ENCODE results near the gene EGFR. TPM values are rescaled to one million over a fixed set of nuclear protein-coding genes. Genes with fewer than 3 reads are reported as not detected.

Gene EGFR
- 58.1 TPM for total RNA-seq

GRCh38 chr7:55018361-55019190 lies at the start of gene EGFR:
Gene EGFR, plus strand, starts transcription at chr7:55019017. Its CDS starts 261 bp downstream, at chr7:55019278.
- DNase-seq: peak; percentile 87

DNA sequence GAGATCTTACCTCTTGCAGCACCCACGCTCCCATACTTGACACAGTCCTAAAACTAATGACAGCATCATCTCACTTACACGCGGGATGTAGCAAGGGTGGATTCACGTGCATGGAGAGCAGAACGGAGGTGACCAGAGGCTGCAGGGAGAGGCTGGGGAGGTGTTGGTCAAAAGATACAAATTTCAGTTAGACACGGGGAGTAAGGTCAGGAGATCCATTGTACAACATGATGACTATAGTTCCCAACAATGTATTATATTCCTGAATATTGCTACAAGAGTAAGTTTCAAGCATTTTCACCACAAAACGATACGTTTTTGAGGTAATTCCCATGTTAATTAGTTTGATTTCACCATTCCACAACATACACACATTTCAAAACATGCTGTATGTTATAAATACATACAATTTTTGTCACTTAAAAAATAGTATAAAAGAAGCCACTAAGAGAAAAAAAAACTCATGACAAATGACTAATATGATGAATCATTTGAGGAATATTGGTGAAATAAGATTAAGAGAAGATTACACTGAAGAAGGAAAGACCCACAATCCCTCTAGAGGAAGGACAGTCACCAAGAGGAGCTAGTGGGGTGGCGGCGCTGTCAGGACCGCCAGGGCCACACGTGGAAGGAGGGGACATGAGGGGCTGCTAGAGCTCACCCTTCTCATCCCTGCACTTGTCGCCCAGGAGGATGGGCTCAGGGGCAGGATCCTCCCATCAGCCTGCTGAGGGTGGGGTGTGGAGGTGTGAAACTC lies 49.4 kb upstream of the EGFR start:
- DNase-seq: no peak

DNA sequence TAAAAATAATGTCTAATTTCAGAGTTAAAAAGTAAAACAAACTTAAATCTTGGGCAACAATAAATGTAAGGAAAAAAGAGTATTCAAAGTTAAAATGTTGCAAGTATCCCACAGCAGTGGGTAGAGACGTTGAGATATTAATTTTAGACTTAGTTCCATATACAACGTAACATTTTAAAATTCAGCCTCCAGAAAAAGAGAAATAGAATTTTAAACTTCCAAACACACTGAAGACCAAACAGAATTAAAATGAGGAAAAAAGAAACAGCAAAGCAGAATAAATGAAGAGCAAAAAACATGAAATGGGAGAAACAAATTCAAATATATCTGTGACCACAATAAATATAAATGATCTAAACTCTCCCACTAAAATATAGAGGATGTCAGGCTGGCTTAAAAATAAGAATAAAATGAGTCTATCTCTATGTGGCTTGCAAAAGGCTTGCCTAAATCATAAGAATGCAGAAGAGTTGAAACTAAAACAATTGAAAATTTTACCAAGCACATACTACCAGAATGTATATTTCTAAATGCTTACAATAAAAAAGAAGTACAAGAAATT lies 46.0 kb upstream of the EGFR start:
- DNase-seq: no peak

DNA sequence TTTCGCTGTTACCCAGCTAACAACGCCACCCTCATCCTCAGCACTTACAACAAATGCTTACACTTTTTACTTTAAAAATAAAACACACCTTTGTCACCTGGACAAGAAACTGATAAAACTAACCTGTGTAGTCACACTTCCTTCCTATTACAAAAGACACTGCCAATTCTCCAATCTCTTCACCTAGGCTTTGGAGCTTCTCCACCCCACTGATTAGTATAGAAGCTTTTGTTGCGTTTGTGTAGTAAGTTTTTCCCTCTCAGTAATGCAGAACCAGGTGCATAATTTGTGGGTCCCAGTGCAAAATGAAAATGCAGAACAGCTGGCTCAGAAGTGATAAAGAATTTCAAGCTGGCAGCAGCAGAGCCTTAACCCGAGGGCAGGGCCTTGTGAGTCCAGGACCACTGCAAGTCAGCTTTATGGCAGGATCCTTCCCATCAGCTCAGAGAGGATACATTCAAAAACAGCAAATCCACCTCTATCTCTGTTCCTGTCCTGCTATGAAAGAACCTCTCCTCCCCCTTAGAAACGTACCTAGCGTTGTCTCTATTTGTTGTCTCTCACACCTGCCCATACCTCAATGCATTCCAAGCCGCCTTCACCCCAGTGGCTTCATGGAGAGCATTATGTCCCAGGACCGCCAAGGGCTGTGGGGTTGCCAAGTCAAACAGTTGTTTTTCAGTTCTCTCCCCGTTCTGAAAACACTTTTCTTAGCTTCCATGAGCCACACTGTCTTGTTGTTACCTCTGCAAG lies 40.3 kb upstream of the EGFR start:
- no peak for DNase-seq

GRCh38 chr7:54980521-54980920 lies 38.3 kb upstream of the EGFR start:
- no peak for DNase-seq

DNA sequence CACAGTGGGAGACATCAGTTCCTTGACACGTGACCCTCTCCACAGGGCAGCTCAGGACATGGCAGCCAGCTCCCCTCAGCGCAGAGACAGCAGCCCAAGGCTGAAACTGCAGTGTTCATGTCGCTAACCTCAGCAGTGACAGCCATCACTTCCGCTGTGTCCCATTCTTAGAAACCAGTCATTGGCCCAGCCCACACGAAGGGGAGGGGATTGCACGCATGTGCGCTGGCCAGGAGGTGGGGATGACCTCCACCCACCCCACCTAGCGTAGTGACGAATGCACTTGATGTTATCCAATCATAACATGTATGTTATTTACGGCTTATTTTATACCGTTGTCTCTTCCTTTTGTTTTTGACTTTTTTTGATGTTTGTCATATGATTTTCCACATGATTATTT lies 36.9 kb upstream of the EGFR start:
- no peak for DNase-seq

GRCh38 chr7:54985426-54986330 lies 33.1 kb upstream of the EGFR start:
- DNase-seq: no peak

GRCh38 chr7:54986716-54987115 lies 32.1 kb upstream of the EGFR start:
- DNase-seq: no peak

GRCh38 chr7:54987772-54988171 lies 31.0 kb upstream of the EGFR start:
- DNase-seq: no peak

- DNase-seq: no peak
Observed at GRCh38 chr7:54988516-54988915, 30.3 kb upstream of the EGFR start.

GRCh38 chr7:54989453-54990225 lies 29.2 kb upstream of the EGFR start:
- no peak for DNase-seq

DNA sequence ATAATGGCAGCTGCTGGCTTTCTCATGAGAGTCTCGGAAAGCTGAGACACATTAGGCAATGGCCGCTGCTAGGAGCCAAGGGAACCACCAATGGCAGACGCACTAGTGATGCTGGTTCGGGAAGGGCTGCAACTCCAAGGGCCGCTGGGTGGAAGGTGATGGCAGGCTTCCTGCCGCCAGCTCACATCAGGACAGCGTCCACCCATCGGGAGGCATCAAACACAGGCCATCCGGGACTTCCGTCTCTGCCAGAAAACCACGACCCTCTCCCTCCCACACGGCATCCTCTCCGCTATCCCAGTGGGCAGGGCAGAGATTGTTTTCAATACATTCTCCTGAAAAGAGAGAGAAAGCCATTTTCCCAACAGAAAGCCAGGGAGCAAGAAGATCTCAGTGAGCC lies 27.5 kb upstream of the EGFR start:
- DNase-seq: no peak

- DNase-seq: no peak
Observed at GRCh38 chr7:54992871-54993475, 25.8 kb upstream of the EGFR start.

GRCh38 chr7:54995166-54995565 lies 23.7 kb upstream of the EGFR start:
- no peak for DNase-seq

GRCh38 chr7:54995610-54996363 lies 23.0 kb upstream of the EGFR start:
- DNase-seq: no peak

GRCh38 chr7:54996391-54996790 lies 22.4 kb upstream of the EGFR start:
- no peak for DNase-seq

GRCh38 chr7:55004579-55004978 lies 14.2 kb upstream of the EGFR start:
- no peak for DNase-seq

GRCh38 chr7:55005241-55005851 lies 13.5 kb upstream of the EGFR start:
- peak; percentile 24 for DNase-seq

DNA sequence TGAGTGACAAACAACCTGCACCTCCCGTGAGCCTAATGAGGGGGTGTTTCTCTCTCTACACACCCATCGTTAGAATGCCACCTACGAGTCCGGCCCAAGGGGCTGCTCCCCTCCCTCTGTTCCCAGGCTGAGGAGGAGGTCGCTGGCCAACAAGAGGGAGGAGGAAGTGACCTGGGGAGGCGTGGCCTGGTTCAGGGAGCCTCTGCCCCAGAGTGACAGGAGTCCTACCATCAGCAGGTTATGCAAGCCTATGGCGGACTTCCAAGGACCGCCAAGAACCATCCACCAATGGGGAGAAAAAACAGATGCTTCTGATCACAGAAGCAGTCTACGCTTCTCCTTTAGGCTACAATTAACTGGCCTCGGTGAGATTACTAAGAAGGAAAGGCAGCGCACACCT lies 12.3 kb upstream of the EGFR start:
- DNase-seq: no peak
